Measurements from ENCODE around the gene FAXC. TPM values are rescaled to one million over a fixed set of nuclear protein-coding genes. Genes with fewer than 3 reads are reported as not detected.

Gene FAXC
- total and polyA plus RNA-seq, 5 donors = 0.06 to 0.45 (median 0.30) TPM; not detected in 1

DNA sequence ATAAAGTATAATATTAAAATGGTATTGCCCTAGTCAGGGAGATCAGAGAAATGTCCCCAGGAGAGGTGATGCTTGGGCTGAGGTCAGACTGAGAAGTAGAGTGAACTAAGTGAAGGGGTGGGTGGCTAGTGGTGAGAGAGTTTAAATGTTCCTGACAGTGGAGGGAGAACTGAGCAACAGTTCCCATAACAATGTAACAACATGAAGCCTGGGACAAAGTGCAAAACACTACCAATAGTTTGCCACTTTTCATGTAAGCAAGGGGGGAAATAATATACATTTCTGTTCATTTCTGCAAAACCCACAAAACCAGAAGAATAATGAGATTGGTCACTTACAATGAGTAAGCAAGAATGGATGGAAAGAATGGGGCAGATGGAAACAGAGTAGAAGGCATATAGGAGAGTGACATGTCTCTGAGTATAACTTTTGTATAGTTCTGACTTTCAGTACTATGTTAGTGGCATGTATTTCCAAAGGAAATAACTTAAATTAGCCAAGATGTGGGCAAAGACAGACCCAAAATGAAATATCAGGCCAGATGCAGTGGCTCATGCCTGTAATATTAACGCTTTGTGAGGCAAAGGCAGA is 13.3 kb upstream of the FAXC start:
- 90% methylated on average over 1 of the region's 1 CpG for WGBS
- ATAC-seq (no peak), DNase-seq (no peak)
- H3K27me3 ChIP-seq (ENCODE audit: control insufficient read depth, insufficient read depth) = peaks cover 4% of the 10 kb centered on the region
- H3K4me3 ChIP-seq (ENCODE audit: low read length) = no peak overlapping the region
- H3K9me3 ChIP-seq (ENCODE audit: control insufficient read depth, low read length) = no peaks in the 10 kb centered on the region
- intact Hi-C loops (cut with DNase I) = no loop called here
- no peaks in the 10 kb centered on the region for H3K4me1 ChIP-seq (ENCODE audit: control insufficient read depth, insufficient read depth, low read length)
- H3K27ac ChIP-seq (ENCODE audit: low read length) = no peak overlapping the region

DNA sequence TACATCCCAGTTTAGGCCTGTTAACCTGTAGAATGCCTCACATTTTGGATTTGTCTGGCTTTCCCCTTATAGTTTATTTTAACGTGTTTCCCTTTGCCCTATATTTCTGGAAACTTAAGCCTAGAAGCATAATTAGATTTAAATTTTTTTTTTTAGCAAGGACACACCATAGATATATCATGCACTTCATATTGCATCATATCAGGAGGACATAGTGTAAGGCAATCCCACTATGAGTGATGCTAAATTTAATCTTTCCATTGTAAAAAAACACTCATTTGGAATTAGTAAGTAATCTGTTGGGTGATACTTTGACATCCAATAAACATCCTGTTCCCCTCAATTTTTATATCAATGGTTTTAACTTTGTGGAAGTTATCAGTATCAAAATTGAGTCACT is 10.3 kb upstream of the FAXC start:
- Histone ChIP-seq H3K4me1 (ENCODE audit: control insufficient read depth, insufficient read depth, low read length) (no peaks in the 10 kb centered on the region), H3K9me3 (ENCODE audit: control insufficient read depth, low read length) (no peaks in the 10 kb centered on the region), H3K27me3 (ENCODE audit: control insufficient read depth, insufficient read depth) (peaks cover 4% of the 10 kb centered on the region), H3K27ac (ENCODE audit: low read length) (no peak overlapping the region), H3K4me3 (ENCODE audit: low read length) (no peak overlapping the region)
- ATAC-seq (no peak), DNase-seq (no peak)
- intact Hi-C loops (cut with DNase I) = no loop called here
- WGBS = 65% methylated on average over 1 of the region's 1 CpG

DNA sequence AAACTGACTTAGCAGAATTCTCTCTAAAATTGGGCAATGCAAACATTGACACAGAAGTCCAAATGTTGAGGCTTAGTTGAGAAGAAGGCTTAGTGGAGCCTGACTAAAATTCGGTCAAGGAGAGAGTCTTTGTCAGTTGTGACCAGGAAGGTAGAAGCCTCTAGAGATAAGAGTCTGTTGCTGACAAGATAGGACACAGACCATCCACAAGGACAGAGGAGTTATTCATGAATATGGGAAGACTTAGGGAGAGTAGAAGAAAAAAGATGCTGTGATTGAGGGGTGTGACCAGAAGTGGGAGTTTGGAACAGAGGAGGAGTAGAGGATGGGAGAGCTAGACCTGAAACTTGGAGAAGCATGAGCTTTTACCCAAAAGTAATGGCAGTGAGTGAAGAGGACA is 7.2 kb upstream of the FAXC start:
- no peak for DNase-seq
- WGBS = 72% methylated on average over 1 of the region's 1 CpG
- intact Hi-C loops (cut with DNase I) = no loop called here
- H3K4me1 ChIP-seq (ENCODE audit: control insufficient read depth, insufficient read depth, low read length) = no peaks in the 10 kb centered on the region
- no peak overlapping the region for H3K4me3 ChIP-seq (ENCODE audit: low read length)
- H3K27me3 ChIP-seq (ENCODE audit: control insufficient read depth, insufficient read depth) = peaks cover 4% of the 10 kb centered on the region
- H3K27ac ChIP-seq (ENCODE audit: low read length) = no peak overlapping the region
- ATAC-seq = no peak
- no peaks in the 10 kb centered on the region for H3K9me3 ChIP-seq (ENCODE audit: control insufficient read depth, low read length)

DNA sequence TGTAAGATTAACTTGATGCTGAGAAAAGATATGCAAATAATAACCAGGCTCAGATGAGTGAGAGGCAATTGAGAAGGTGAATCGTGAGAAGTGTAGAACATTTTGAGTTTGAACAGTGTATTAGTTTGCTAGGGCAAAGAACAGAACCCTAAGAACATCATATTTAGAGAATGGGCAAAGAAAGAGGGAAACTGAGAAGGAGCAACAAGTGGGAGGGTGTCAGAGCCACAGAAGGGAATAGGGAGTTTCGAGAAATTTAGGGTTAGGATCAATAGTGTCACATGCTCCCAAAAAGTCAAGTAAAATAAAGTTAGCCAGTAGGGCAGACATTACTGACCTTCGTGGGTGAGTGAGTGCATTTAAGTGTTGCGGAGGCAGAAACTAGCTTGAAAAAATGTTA is 5.5 kb upstream of the FAXC start:
- ATAC-seq = no peak

DNA sequence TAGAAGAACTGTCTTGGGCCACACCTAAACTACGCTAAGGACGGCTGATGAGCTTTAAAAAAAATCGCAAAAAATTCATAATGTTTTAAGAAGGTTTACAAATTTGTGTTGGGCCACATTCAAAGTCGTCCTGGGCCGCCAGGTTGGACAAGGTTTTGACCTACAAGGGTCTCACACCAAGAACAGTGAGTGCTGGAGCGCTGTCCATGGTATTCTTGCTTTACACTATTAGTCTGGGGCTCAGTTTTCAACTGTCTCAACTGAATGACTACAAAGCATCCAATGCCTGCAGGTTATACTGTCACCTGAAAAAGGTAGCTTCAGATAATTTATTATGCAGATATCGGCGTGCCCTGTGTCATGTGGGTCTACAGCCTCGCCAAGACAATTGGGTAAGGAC is 3.7 kb upstream of the FAXC start:
- ATAC-seq (no peak), DNase-seq (no peak)
- H3K27me3 ChIP-seq (ENCODE audit: control insufficient read depth, insufficient read depth) = no peaks in the 10 kb centered on the region
- no peaks in the 10 kb centered on the region for H3K4me1 ChIP-seq (ENCODE audit: control insufficient read depth, insufficient read depth, low read length)
- no peaks in the 10 kb centered on the region for H3K9me3 ChIP-seq (ENCODE audit: control insufficient read depth, low read length)
- H3K4me3 ChIP-seq (ENCODE audit: low read length) = no peak overlapping the region
- 67% methylated on average over 9 of the region's 9 CpGs for WGBS
- intact Hi-C loops (cut with DNase I) = no loop called here
- H3K27ac ChIP-seq (ENCODE audit: low read length) = no peak overlapping the region

More for the DNA sequence above, 5.5 kb upstream of the FAXC start:
- H3K9me3 ChIP-seq (ENCODE audit: control insufficient read depth, low read length) = no peaks in the 10 kb centered on the region
- no peak overlapping the region for H3K4me3 ChIP-seq (ENCODE audit: low read length)
- no peak overlapping the region for H3K27ac ChIP-seq (ENCODE audit: low read length)
- no peaks in the 10 kb centered on the region for H3K27me3 ChIP-seq (ENCODE audit: control insufficient read depth, insufficient read depth)
- intact Hi-C loops (cut with DNase I) = no loop called here
- no peak for DNase-seq
- WGBS = 71% methylated on average over 4 of the region's 4 CpGs
- no peaks in the 10 kb centered on the region for H3K4me1 ChIP-seq (ENCODE audit: control insufficient read depth, insufficient read depth, low read length)

DNA sequence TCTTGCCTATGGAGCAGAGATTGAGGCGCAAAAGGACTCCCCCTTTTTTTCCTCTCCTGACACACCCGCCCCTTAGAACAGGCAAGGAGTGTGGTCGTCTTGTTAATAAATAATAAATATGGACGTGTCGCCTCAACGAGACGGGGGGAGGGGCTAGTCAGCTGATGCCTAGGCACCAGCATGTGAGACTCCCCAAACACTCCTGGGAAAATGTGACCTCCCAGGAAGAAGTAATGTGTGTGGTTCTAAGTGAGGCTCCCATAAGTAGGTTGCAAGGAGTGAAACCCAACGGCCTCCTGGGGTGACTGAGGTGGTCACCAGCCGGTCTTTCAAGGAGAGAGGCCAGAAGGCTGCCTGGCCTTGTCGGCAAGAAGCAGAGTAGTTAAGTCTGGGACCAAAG is 1.1 kb upstream of the FAXC start:
- intact Hi-C loops (cut with DNase I) = no loop called here
- DNase-seq (no peak), ATAC-seq (no peak)
- Histone ChIP-seq H3K27ac (ENCODE audit: low read length) (no peak overlapping the region), H3K4me3 (ENCODE audit: low read length) (no peak overlapping the region), H3K9me3 (ENCODE audit: control insufficient read depth, low read length) (no peaks in the 10 kb centered on the region), H3K4me1 (ENCODE audit: control insufficient read depth, insufficient read depth, low read length) (no peaks in the 10 kb centered on the region), H3K27me3 (ENCODE audit: control insufficient read depth, insufficient read depth) (peaks cover 2% of the 10 kb centered on the region)
- 40% methylated on average over 10 of the region's 10 CpGs for WGBS

DNA sequence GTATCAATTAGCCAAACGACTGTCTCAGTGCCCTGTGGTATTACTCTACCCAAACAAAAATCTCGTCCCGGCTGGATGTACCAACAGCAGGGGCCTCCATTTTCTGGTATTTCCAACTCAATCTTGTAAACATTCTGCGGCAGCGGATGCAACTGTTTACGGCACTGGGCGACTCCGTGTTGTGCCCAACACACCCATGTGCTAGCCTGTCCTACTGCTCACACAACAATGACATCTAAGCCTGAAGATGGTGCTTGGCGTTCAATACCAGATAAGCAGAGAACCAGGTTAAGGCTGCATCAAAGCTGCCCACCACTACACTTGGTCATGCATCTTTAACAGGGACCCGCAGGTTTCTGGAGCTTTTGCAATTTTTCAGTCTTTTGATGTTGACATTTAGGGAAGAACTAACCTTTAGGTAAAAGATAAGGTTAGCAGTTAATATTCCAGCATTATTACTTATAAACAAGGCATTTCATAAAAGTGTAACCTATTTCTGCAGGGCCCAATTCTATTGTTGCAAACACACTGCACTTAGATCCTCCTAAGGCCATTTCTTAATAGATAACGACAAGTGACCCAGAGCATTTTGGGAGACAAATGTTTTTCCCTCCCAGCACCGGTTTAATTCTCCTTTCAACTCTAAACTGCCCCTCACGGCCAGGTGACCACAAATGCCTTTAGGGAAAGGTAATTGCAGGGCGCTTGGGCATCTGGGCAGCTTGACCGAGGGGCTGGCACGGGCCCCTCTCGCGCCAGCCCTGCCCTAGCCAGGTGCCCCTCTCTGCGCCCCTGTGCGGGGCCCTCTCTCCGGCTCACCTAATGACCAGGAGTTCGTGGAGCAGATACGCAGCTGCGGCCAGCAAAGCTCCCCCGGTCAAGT is 945 bp downstream of the FAXC start:
- WGBS = 51% methylated on average over 25 of the region's 25 CpGs
- DNase-seq (no peak), ATAC-seq (no peak)
- Histone ChIP-seq H3K9me3 (ENCODE audit: control insufficient read depth, low read length) (no peaks in the 10 kb centered on the region), H3K27ac (ENCODE audit: low read length) (no peak overlapping the region), H3K4me3 (ENCODE audit: low read length) (peak overlapping the region; percentile 71), H3K27me3 (ENCODE audit: control insufficient read depth, insufficient read depth) (peaks cover 2% of the 10 kb centered on the region), H3K4me1 (ENCODE audit: control insufficient read depth, insufficient read depth, low read length) (no peaks in the 10 kb centered on the region)
- intact Hi-C loops (cut with DNase I) = no loop called here

DNA sequence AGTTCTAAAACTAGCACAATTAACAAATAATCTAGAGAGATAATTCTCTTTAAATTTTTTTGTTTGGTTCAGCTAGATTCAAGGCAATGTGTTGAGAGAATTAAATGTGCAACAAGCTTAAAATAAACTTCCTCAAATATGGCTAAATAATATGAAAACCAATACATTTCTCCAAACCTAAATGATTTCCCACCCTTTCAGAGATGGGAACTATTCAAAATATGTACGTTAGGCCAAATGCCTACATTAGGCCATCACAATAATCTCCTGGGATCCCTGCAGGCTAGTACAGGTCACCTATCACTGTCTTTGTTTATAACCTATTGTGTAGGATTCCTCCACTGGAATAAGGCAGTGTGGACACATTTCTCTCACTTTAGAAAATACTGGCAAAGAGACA is 1.7 kb downstream of the FAXC start:
- intact Hi-C loops (cut with DNase I) = no loop called here
- Histone ChIP-seq H3K4me3 (ENCODE audit: low read length) (no peak overlapping the region), H3K27ac (ENCODE audit: low read length) (no peak overlapping the region), H3K4me1 (ENCODE audit: control insufficient read depth, insufficient read depth, low read length) (no peaks in the 10 kb centered on the region), H3K9me3 (ENCODE audit: control insufficient read depth, low read length) (no peaks in the 10 kb centered on the region), H3K27me3 (ENCODE audit: control insufficient read depth, insufficient read depth) (peaks cover 2% of the 10 kb centered on the region)
- no peak for ATAC-seq
- WGBS = 69% methylated on average over 1 of the region's 1 CpG
- no peak for DNase-seq

DNA sequence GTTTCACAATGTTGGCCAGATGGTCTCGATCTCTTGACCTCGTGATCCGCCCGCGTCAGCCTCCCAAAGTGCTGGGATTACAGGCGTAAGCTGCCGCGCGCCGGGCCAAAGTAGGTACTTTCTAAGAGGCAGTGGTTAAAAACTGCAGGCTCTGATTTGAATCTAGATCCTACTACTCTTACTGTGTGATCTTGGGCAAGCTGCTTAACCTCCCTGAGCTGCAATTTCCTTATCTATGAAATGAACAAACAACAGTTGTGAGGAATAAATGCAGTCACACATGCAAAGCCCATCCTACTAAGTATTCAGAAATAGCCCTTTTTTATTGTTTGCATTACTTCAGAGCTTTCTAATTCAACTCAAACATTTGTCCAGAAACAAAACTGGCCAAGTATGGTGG is 2.9 kb downstream of the FAXC start:
- 92% methylated on average over 10 of the region's 10 CpGs for WGBS
- H3K4me1 ChIP-seq (ENCODE audit: control insufficient read depth, insufficient read depth, low read length) = no peaks in the 10 kb centered on the region
- intact Hi-C loops (cut with DNase I) = no loop called here
- no peak overlapping the region for H3K4me3 ChIP-seq (ENCODE audit: low read length)
- no peak overlapping the region for H3K27ac ChIP-seq (ENCODE audit: low read length)
- no peaks in the 10 kb centered on the region for H3K9me3 ChIP-seq (ENCODE audit: control insufficient read depth, low read length)
- peaks cover 2% of the 10 kb centered on the region for H3K27me3 ChIP-seq (ENCODE audit: control insufficient read depth, insufficient read depth)
- ATAC-seq (no peak), DNase-seq (no peak)

DNA sequence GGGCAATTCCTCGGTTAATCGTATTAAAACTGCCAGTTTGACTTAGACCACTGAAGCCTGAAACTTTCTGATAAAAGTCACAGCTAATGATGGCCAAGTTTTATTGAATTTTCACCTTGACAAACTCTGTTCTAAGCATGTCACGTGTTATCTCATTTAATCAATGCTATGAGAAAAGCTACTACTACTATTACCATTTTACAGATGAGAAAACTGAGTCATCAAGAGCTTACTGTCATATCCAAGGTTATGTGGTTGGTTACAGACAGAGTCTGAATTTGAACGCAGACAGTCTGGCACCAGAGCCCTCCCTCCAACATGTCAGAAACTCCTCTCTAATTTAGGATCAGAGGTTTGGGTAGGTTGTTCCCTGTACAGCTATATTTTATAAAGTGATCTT is 4.3 kb downstream of the FAXC start:
- H3K27me3 ChIP-seq (ENCODE audit: control insufficient read depth, insufficient read depth) = peaks cover 2% of the 10 kb centered on the region
- H3K4me1 ChIP-seq (ENCODE audit: control insufficient read depth, insufficient read depth, low read length) = no peaks in the 10 kb centered on the region
- H3K27ac ChIP-seq (ENCODE audit: low read length) = no peak overlapping the region

DNA sequence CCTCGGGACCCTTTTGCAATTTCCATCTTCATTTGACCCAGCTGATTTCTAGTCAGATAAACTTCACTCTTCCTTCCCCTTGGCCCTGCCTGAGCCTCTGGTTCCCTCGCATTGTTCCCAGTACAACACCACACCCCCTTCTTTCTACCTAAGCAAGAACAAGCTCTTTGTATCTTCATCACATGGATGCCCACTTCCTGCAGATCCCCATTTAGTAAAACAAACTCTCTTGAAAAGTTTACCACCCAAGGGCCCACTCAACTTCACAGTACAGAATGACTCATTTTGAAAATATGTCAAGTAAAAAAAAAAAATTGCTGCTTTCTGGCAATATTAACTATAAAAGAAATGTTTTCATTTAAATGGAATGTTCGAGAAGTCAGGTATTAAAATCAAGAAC is 5.2 kb downstream of the FAXC start:
- intact Hi-C loops (cut with DNase I) = no loop called here
- ATAC-seq (no peak), DNase-seq (no peak)
- Histone ChIP-seq H3K27ac (ENCODE audit: low read length) (no peak overlapping the region), H3K4me3 (ENCODE audit: low read length) (no peak overlapping the region), H3K27me3 (ENCODE audit: control insufficient read depth, insufficient read depth) (peaks cover 2% of the 10 kb centered on the region), H3K9me3 (ENCODE audit: control insufficient read depth, low read length) (no peaks in the 10 kb centered on the region), H3K4me1 (ENCODE audit: control insufficient read depth, insufficient read depth, low read length) (no peaks in the 10 kb centered on the region)
- WGBS = 42% methylated on average over 3 of the region's 3 CpGs

More for the DNA sequence above, 4.3 kb downstream of the FAXC start:
- intact Hi-C loops (cut with DNase I) = no loop called here
- H3K9me3 ChIP-seq (ENCODE audit: control insufficient read depth, low read length) = no peaks in the 10 kb centered on the region
- DNase-seq = no peak
- no peak overlapping the region for H3K4me3 ChIP-seq (ENCODE audit: low read length)
- WGBS = 91% methylated on average over 4 of the region's 4 CpGs
- no peak for ATAC-seq
